Esophagus muscularis mucosa (tissue), 4 donors: ENCODE data around the gene PLAAT4. TPM values are rescaled to one million over a fixed set of nuclear protein-coding genes. Genes with fewer than 3 reads are reported as not detected.
"Not testable (repeated sequence)": the region's sequence is repeated elsewhere in the genome, so short reads cannot be mapped to it uniquely, and the experiment has no call there.

Source experiments
- DNase-seq: peaks from one replicate; pipeline ENCODE4 v3.0.0-alpha.2; 2017; ENCODE audit errors: extremely low spot score
- H3K27ac ChIP-seq, 4 donors: fragments of 200-600 bp; sonication (generic); replicated peaks in 1 of 4; 1 replicate in 3 of 4; 2 replicates in 1 of 4; pipeline ENCODE4 v1.5.1; 2016 to 2019; ENCODE audit warnings: mild to moderate bottlenecking in 1 of 4
- H3K27me3 ChIP-seq, 4 donors: fragments of 200-600 bp; sonication (generic); one replicate each; pipeline versions ENCODE4 v1.5.1 to v1.6.0; 2016 to 2019
- H3K36me3 ChIP-seq, 4 donors: fragments of 200-600 bp; sonication (generic); one replicate each; pipeline ENCODE4 v1.5.1; 2016 to 2019
- H3K4me1 ChIP-seq, 4 donors: fragments of 200-600 bp; sonication (generic); one replicate each; pipeline ENCODE4 v1.5.1; 2016 to 2019
- H3K4me3 ChIP-seq, 4 donors: fragments of 200-600 bp; sonication (generic); 1 replicate in 2 of 4; 2 replicates in 2 of 4; pipeline ENCODE4 v1.5.1; 2016 to 2019; ENCODE audit warnings: mild to moderate bottlenecking in 4 of 4, moderate library complexity in 1 of 4
- H3K9me3 ChIP-seq, 4 donors: fragments of 200-600 bp; sonication (generic); 1 replicate in 3 of 4; 2 replicates in 1 of 4; pipeline ENCODE4 v1.5.1; 2016 to 2019
- CTCF ChIP-seq, 3 experiments: fragments of 200-600 bp in 2 of 3; fragments of 450-650 bp in 1 of 3; sonication (generic) in 2 of 3; IDR thresholded peaks; one replicate each; pipeline ENCODE4 v1.5.1; 2017 to 2019; ENCODE audit warnings: antibody characterized with exemption in 3 of 3, mild to moderate bottlenecking in 2 of 3, moderate library complexity in 1 of 3
- EP300 ChIP-seq: sonication (generic); formaldehyde crosslinking; IDR thresholded peaks from one replicate; pipeline ENCODE4 v1.6.1; 2017; ENCODE audit warnings: antibody characterized with exemption
- POLR2A ChIP-seq: fragments of 450-650 bp; IDR thresholded peaks from one replicate; pipeline ENCODE4 v1.6.1; 2017; ENCODE audit warnings: antibody characterized with exemption, moderate library complexity, mild to moderate bottlenecking, low read depth
- POLR2AphosphoS5 ChIP-seq, 2 donors: sonication (generic); formaldehyde crosslinking; IDR thresholded peaks; one replicate each; pipeline ENCODE4 v1.6.1; 2017; ENCODE audit warnings: antibody characterized with exemption in 2 of 2
- WGBS: methylation state at CpG from one replicate; pipeline ENCODE4 v1.1.5; 2018; 5-methylcytosine and 5-hydroxymethylcytosine counted together
- intact Hi-C: fragments of 100-400 bp; cut with DNase I; formaldehyde crosslinking; loops from one replicate; pipeline ENCODE4 v1.15.1; 2023
- total RNA-seq, 4 donors: library from RNA; depleted of rRNA; stranded (reverse); fragments of >200 nt; gene quantifications; one replicate each; pipeline versions ENCODE4 v1.1.0 to v1.2.1, GENCODE V29; 2016

The PLAAT4 gene
- total RNA-seq, 4 donors from 2014 or later = 9.1 to 28.0 (median 20.1) TPM

DNA sequence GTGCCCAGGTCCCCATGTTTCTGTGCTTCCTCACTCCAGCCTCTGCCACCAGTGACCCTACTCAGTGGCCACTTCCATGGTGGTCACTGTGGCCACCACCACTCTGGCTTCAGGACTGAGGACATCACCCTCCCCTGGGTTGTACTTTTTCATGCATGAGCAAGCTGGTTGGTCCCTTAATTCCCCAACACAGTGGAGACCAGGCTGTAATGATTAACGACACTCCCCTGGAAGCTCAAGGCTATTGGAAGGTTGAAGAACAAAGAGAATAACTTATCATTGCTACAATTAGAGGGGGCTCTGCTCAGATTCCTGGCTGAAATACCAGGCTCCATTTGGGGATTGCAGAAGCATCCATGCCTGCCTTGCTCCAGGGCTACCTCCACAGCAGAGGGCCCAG, 10.5 kb downstream of the PLAAT4 start:
- Histone ChIP-seq H3K4me1 (peaks cover 0 to 3% (median 0%) of the 10 kb centered on the region in 4 donors), H3K4me3 (no peak overlapping the region), H3K27me3 (no peaks in the 10 kb centered on the region), H3K27ac (no peak overlapping the region), H3K36me3 (peaks cover 0 to 48% (median 10%) of the 10 kb centered on the region in 4 donors), H3K9me3 (no peaks in the 10 kb centered on the region)
- DNase-seq = no peak
- TF ChIP-seq POLR2AphosphoS5 (IDR thresholded peaks at IDR 0.05) (no peak), CTCF (IDR thresholded peaks at IDR 0.05) (no peak)
- 83% methylated on average over 1 of the region's 1 CpG for WGBS
- intact Hi-C loops = no loop called here

GRCh38 chr11:63548178-63548577, 11.6 kb downstream of the PLAAT4 start:
- Histone ChIP-seq H3K9me3 (no peaks in the 10 kb centered on the region), H3K4me1 (peaks cover 0 to 3% (median 0%) of the 10 kb centered on the region in 4 donors), H3K4me3 (no peak overlapping the region), H3K27me3 (no peaks in the 10 kb centered on the region), H3K27ac (no peak overlapping the region), H3K36me3 (peaks cover 0 to 46% (median 10%) of the 10 kb centered on the region in 4 donors)
- DNase-seq = no peak
- 72% methylated on average over 4 of the region's 4 CpGs for WGBS
- intact Hi-C loops = no loop called here
- TF ChIP-seq CTCF (IDR thresholded peaks at IDR 0.05) (no peak), POLR2A (no peak), EP300 (no peak), POLR2AphosphoS5 (IDR thresholded peaks at IDR 0.05) (no peak)

GRCh38 chr11:63549411-63549810, 12.8 kb downstream of the PLAAT4 start:
- WGBS = 84% methylated on average over 4 of the region's 4 CpGs
- peaks cover 0 to 3% (median 0%) of the 10 kb centered on the region in 4 donors for H3K4me1 ChIP-seq
- H3K36me3 ChIP-seq = peaks cover 0 to 34% (median 7%) of the 10 kb centered on the region in 4 donors
- no peak for TF ChIP-seq POLR2A
- TF ChIP-seq EP300 = no peak
- TF ChIP-seq CTCF (IDR thresholded peaks at IDR 0.05) = no peak
- TF ChIP-seq POLR2AphosphoS5 (IDR thresholded peaks at IDR 0.05) = no peak
- H3K9me3 ChIP-seq = no peaks in the 10 kb centered on the region
- DNase-seq = no peak
- no peaks in the 10 kb centered on the region for H3K27me3 ChIP-seq
- no peak overlapping the region for H3K27ac ChIP-seq
- no peak overlapping the region for H3K4me3 ChIP-seq
- intact Hi-C loops = no loop called here

DNA sequence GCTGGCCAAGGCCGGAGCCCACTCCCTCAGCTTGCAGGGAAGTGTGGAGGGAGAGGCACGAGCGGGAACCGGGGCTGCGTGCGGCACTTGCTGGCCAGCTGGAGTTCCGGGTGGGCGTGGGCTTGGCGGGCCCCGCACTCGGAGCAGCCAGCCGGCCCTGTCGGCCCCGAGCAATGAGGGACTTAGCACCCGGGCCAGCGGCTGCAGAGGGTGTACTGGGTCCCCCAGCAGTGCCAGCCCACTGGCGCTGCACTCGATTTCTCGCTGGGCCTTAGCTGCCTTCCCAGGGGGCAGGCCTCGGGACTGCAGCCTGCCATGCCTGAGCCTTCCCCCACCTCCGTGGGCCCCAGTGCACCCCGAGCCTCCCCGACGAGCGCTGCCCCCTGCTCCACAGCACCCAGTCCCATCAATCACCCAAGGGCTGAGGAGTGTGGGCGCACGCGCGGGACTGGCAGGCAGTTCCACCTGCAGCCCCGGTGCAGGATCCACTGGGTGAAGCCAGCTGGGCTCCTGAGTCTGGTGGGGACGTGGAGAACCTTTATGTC, 13.6 kb downstream of the PLAAT4 start:
- H3K27me3 ChIP-seq, H3K9me3 ChIP-seq, H3K4me3 ChIP-seq, H3K4me1 ChIP-seq, H3K27ac ChIP-seq, DNase-seq, intact Hi-C loops: not testable (repeated sequence)
- WGBS = 91% methylated on average over 23 of the region's 31 CpGs
- H3K36me3 ChIP-seq = peaks cover 0 to 25% (median 3%) of the 10 kb centered on the region in 4 donors

- intact Hi-C loops = no loop called here
- 85% methylated on average over 26 of the region's 27 CpGs for WGBS
- Histone ChIP-seq H3K27me3 (no peaks in the 10 kb centered on the region), H3K4me1 (peaks cover 0 to 3% (median 0%) of the 10 kb centered on the region in 4 donors), H3K27ac (no peak overlapping the region), H3K36me3 (peaks cover 0 to 15% (median 0%) of the 10 kb centered on the region in 4 donors), H3K4me3 (no peak overlapping the region), H3K9me3 (no peaks in the 10 kb centered on the region)
- no peak for TF ChIP-seq POLR2AphosphoS5 (IDR thresholded peaks at IDR 0.05)
- TF ChIP-seq CTCF (IDR thresholded peaks at IDR 0.05) = no peak
- no peak for TF ChIP-seq POLR2A
- no peak for DNase-seq
These were observed 14.7 kb downstream of the PLAAT4 start for GRCh38 chr11:63551091-63551888.
